Mesodermal cell (in vitro differentiated cells): Measurements from ENCODE around the gene MRPL55.
A peak's percentile ranks its signal among the peaks of the same experiment; 100 is the strongest.

Experiments used
- H3K27ac ChIP-seq: 2 replicates; pipeline ENCODE4 v1.7.0; 2013; ENCODE audit warnings: mild to moderate bottlenecking, low read depth, low read length, moderate library complexity; ENCODE audit not compliant: severe bottlenecking
- H3K36me3 ChIP-seq: 2 replicates; pipeline ENCODE4 v1.7.1; 2013; ENCODE audit warnings: mild to moderate bottlenecking, low read length, moderate library complexity; ENCODE audit not compliant: control insufficient read depth, insufficient read depth
- H3K4me1 ChIP-seq: one replicate; pipeline ENCODE4 v1.7.1; 2013; ENCODE audit warnings: mild to moderate bottlenecking, low read length; ENCODE audit not compliant: insufficient read depth, control insufficient read depth, poor library complexity, severe bottlenecking
- H3K4me3 ChIP-seq: 2 replicates; pipeline ENCODE4 v1.7.0; 2013; ENCODE audit warnings: low read length, control low read depth, mild to moderate bottlenecking; ENCODE audit not compliant: insufficient read depth, poor library complexity, severe bottlenecking; ENCODE audit errors: extremely low read depth
- H3K9me3 ChIP-seq: 2 replicates; pipeline ENCODE4 v1.7.1; 2013; ENCODE audit warnings: mild to moderate bottlenecking, low read length, moderate library complexity; ENCODE audit not compliant: control insufficient read depth
- WGBS, 2 experiments: methylation state at CpG; one replicate each; pipeline ENCODE4 v1.1.5; 2013; ENCODE audit warnings: missing lambda C conversion rate in 2 of 2; ENCODE audit not compliant: insufficient coverage in 2 of 2; 5-methylcytosine and 5-hydroxymethylcytosine counted together

MRPL55 gene

DNA sequence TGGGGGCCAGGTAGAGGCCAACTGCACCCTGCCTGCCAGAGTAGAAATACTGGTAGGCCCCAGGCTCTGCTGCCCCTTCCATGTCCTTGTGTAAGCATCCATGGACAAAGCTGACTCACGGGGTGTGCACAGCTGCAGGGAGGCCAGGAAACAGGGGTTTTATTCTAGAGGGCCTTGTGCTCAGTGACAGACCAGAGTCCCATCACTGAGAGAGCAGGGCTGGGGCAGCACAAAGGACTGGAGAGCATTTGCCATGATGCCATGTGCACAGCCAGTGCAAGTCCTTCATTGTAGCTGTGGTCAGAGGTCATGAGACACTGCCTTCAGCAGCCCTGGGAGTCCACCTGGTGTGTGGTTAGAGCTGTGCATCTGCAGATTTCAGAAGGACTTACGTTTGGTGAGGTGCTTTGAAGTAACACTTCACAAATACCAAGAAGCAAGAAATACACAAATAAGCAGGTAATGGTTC lies 18.5 kb downstream of the MRPL55 start:
- no peak overlapping the region for H3K27ac ChIP-seq
- no peak overlapping the region for H3K4me3 ChIP-seq
- H3K9me3 ChIP-seq: peaks cover 23% of the 10 kb centered on the region
- H3K4me1 ChIP-seq: peaks cover 45% of the 10 kb centered on the region
- peaks cover 91% of the 10 kb centered on the region for H3K36me3 ChIP-seq
- WGBS, 2 experiments: 83 to 87% methylated on average over 1 of the region's 2 CpGs

DNA sequence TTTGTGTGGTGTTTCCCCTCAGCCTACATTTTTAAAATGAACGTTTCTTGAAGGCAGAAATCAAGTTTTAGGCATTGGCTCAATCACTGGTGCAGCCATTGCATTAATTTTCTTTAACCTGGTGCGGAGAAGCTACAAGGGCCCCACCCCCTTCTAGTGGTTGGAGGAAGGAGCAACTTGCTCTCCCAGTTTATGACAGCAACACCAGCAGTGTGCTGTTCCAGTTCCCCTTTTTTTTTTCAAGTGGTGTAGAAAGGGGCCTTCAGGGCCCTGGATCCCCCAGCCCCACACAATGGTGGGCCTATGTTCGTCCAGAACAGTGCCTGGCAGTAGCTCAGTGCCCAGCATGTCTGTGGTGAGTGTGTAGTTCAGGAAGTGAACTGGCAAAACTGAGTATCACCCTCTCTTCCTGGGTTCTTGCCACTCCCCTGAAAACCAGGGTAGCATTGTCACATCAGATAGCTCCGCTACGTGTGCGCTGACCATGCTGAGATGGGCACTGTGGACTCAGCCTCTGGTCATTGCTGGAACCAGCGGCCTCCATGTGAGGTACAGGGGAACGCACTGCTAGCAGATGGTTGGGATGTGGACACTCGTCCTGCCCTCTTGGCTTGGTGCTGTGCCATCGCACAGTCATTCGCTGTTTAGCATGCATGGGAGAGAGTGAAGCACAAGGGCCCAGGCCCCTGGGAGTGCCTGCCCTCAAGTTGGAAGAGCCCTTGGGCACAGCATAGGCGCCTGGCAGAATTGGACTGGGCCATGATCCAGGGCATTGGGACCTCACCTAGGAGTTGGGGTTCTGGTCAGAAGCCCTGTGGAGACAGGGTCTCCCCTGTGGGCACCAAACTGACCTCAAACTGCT lies 19.3 kb downstream of the MRPL55 start:
- no peak overlapping the region for H3K27ac ChIP-seq
- peaks cover 88% of the 10 kb centered on the region for H3K36me3 ChIP-seq
- H3K9me3 ChIP-seq: peaks cover 22% of the 10 kb centered on the region
- H3K4me1 ChIP-seq: peaks cover 54% of the 10 kb centered on the region
- 95 to 97% methylated on average over 11 to 12 of the region's 12 CpGs for WGBS, 2 experiments
- H3K4me3 ChIP-seq: no peak overlapping the region

DNA sequence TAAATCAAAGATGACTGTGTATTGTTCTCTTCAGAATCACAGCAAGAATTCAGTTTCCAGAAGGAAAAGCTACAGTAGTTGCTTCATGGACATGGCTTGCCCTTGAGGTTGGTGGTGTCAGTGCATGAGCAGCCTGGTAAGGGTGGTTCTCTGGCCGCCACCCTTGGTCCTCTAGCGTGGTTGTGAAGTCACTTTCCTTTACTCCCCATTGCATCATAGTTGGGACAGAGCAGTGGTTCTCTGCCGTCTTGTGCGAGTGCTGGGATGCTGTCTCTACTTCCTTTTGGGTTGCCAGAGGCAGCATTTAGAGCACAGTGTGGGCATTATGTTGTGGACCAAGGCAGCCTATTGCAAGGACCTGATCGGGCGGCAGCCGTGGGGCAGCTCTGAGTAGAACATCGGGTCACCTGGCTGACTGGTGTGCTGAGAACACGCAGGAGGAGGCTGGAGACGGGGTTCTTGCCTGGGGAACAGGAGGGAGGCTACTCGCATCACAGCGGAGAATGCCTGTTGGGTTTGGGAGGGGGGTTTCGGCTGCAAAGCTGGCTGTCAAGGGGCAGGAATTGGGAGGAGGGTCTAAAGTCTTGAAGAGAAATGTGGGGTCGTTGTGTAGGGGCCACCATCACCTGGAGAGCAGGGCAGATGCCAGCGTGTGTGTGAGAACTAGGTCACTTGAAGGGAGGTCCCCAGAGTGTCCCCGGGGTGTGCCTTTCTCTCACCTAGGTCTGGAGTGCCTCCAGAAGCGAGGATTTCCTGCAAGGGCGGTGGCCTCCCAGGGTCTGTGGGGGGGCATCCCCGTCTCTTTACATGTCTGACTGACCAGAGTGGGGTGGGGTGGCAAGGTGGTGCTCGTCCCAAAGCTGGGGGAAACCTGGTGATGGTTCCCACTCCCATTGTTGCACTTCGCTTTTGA lies 20.3 kb downstream of the MRPL55 start:
- Histone ChIP-seq H3K4me1 (peaks cover 58% of the 10 kb centered on the region), H3K27ac (no peak overlapping the region), H3K4me3 (no peak overlapping the region), H3K9me3 (peaks cover 17% of the 10 kb centered on the region), H3K36me3 (peaks cover 88% of the 10 kb centered on the region)
- 97 to 98% methylated on average over 16 to 20 of the region's 21 CpGs for WGBS, 2 experiments

DNA sequence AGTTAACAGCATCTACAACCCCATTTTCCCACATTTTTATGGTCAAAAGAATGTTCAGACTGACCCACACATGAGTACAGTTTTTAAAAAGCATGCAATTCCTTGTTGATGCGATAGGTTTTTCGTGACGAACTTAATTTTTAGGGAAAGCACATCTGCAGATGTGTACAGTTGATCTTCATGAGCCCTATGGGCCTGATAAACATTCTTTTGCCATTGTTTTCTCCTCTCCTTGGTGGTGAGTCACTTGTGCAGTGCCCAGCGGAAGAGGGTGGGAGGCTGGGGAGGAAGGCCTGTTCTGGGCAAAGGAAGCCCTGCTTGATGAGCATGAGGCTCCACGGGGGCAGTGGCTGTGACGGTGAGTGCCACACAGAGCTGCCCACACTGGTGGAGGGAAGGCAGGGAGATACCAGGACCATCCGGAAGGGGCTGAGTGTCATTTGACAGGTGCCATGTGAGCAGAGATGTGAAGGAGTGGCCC lies 21.3 kb downstream of the MRPL55 start:
- 90 to 98% methylated on average over 5 to 7 of the region's 7 CpGs for WGBS, 2 experiments
- Histone ChIP-seq H3K4me1 (peaks cover 58% of the 10 kb centered on the region), H3K4me3 (no peak overlapping the region), H3K36me3 (peaks cover 84% of the 10 kb centered on the region), H3K27ac (peak overlapping the region; percentile 76), H3K9me3 (peaks cover 7% of the 10 kb centered on the region)

DNA sequence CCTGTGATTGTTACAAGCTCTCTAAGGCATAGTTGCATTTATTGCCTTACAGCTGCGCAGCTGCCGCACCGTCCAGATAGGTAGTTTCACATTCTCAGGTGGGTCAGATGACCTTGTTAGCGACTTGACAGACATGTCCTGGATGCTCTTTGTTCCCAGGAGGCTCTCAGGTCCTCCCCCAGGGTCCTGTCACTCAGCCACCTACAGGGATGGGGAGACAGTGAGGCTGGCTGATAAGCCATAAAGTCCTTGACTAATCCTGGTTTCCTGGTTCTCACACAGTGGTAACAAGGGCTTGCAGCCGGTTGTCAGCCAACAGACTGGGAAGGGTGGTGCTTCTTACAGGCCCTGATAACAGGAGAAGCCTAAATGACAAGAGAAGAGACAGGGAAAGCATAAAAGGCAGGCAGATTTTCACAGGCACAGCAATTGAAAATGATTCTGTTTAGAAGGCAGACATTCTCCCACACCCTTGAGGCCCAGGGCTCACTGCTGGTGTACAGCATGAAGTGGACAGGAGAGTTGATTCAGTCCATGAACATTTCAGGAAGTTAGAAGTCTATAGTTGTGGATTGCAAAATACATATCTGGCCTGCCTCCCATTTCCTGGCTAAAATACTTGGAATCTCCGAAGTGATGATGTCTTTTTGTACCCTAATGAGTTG lies 23.7 kb downstream of the MRPL55 start:
- WGBS, 2 experiments: 70 to 71% methylated on average over 6 of the region's 6 CpGs
- H3K27ac ChIP-seq: peak overlapping the region; percentile 99
- H3K9me3 ChIP-seq: no peaks in the 10 kb centered on the region
- H3K4me3 ChIP-seq: peak overlapping the region; percentile 97
- H3K36me3 ChIP-seq: peaks cover 60% of the 10 kb centered on the region
- H3K4me1 ChIP-seq: peaks cover 60% of the 10 kb centered on the region

- peaks cover 54% of the 10 kb centered on the region for H3K4me1 ChIP-seq
- peak overlapping the region; percentile 97 for H3K4me3 ChIP-seq
- peaks cover 54% of the 10 kb centered on the region for H3K36me3 ChIP-seq
- WGBS, 2 experiments: 86 to 96% methylated on average over 3 of the region's 5 CpGs
- no peaks in the 10 kb centered on the region for H3K9me3 ChIP-seq
- H3K27ac ChIP-seq: peak overlapping the region; percentile 99
Measured at GRCh38 chr1:228084797-228085196, 24.3 kb downstream of the MRPL55 start.

GRCh38 chr1:228084325-228084724 lies 24.8 kb downstream of the MRPL55 start:
- peaks cover 51% of the 10 kb centered on the region for H3K4me1 ChIP-seq
- H3K36me3 ChIP-seq: peaks cover 49% of the 10 kb centered on the region
- no peaks in the 10 kb centered on the region for H3K9me3 ChIP-seq
- 63 to 74% methylated on average over 2 of the region's 3 CpGs for WGBS, 2 experiments
- peak overlapping the region; percentile 99 for H3K27ac ChIP-seq
- peak overlapping the region; percentile 97 for H3K4me3 ChIP-seq

DNA sequence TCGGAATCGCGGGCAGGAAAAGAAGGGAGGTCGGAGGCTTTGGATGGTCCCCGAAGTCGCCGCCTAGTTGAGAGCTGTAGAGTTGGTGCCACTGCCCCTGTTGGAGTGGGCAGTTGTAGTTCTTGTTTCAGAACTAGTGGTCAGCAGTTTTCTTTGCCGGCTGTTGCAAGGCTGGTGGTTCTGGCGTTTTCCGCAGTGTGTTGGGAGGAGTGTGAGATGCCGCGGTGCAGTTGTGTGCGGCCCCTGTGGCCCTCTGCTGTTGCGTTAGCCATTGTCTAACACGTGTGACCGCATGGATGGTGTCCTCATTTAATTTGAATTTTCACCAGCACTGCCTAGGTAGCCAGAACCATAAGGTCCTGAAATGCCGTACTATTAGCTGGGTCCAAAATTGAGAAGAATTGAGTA lies 25.2 kb downstream of the MRPL55 start:
- H3K9me3 ChIP-seq: no peaks in the 10 kb centered on the region
- WGBS, 2 experiments: 6 to 15% methylated on average over 10 to 16 of the region's 17 CpGs
- peaks cover 47% of the 10 kb centered on the region for H3K4me1 ChIP-seq
- H3K4me3 ChIP-seq: peak overlapping the region; percentile 97
- peak overlapping the region; percentile 99 for H3K27ac ChIP-seq
- peaks cover 44% of the 10 kb centered on the region for H3K36me3 ChIP-seq

DNA sequence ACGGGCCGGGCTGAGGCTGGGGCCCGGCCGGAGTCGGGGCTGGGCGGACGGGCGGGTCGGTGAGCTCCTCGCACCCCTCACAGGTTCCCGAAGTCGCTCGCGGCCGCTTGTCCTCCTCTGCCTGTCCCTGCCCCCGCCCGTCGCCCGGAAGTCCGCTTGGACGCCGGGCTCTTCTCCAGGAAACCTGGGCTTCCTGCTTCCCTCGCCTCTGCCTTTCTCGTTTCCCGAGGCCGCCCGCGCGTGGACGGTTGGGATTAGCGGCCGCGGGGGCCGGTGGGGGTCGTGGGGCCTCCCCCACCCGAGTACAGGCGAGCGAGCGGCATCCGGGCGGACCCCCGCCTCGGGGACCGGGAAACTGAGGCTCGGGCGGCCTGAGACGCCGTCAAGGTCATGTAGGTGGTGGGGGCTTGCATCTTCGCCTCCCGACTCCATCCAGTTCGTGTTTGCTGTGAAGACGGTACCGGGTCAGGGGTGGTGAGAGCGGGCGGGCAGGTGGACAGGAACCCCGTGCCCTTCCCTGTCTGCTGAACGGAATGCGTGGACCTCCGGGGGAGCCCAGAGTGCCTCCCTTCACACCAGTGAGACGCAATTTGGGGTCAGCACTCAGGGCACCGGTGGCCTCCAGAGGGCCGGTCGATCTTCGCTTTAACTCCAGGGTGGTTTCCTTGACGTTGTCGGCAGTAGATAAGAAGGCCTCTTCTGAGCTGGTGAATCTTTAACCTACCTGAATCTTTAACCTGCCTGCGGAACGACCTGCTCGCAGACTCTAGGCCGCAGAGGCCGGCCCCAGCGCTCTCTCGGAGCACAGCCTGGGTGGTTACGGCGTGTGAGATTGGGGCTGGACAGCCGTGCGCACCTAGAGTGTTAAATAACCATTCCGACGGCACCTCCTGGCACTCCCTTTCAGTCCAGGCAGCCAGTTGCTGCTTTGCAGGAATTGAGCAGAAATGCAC lies 25.9 kb downstream of the MRPL55 start:
- peak overlapping the region; percentile 97 for H3K4me3 ChIP-seq
- no peaks in the 10 kb centered on the region for H3K9me3 ChIP-seq
- peaks cover 40% of the 10 kb centered on the region for H3K4me1 ChIP-seq
- H3K36me3 ChIP-seq: peaks cover 38% of the 10 kb centered on the region
- H3K27ac ChIP-seq: peak overlapping the region; percentile 99
- WGBS, 2 experiments: 0 to 1% methylated on average over 69 to 70 of the region's 79 CpGs
